Astrocyte of the spinal cord (primary cell): ENCODE measurements around the gene RAD23B.
A peak's percentile ranks its signal among the peaks of the same experiment; 100 is the strongest.

Experiments
- DNase-seq: peaks from one replicate; pipeline ENCODE4 v3.0.0; 2011; ENCODE audit warnings: low read depth, low spot score
- H3K4me3 ChIP-seq: 2 replicates; pipeline ENCODE4 v1.5.1; 2011; ENCODE audit warnings: low read depth, mild to moderate bottlenecking, low read length, moderate library complexity
- CTCF ChIP-seq: IDR thresholded peaks from 2 replicates; pipeline ENCODE4 v1.5.1; 2012; ENCODE audit warnings: low read depth, mild to moderate bottlenecking, low read length, inconsistent platforms
- in situ Hi-C: cut with HindIII; loops from 2 replicates; pipeline ENCODE4 v1.10.0; 2017; ENCODE audit warnings: low sequenced_read_pairs

The RAD23B gene

GRCh38 chr9:107306308-107306707 lies 23.2 kb downstream of the RAD23B start:
- no peak overlapping the region for H3K4me3 ChIP-seq
- in situ Hi-C loops: no loop called here
- no peak for TF ChIP-seq CTCF
- DNase-seq: no peak

GRCh38 chr9:107307331-107307730 lies 24.3 kb downstream of the RAD23B start:
- in situ Hi-C loops: no loop called here
- no peak for TF ChIP-seq CTCF
- DNase-seq: no peak
- H3K4me3 ChIP-seq: no peak overlapping the region

GRCh38 chr9:107308461-107308860 lies 25.4 kb downstream of the RAD23B start:
- in situ Hi-C loops: no loop called here
- DNase-seq: no peak
- no peak overlapping the region for H3K4me3 ChIP-seq
- no peak for TF ChIP-seq CTCF

- DNase-seq: peak; percentile 39
- no peak for TF ChIP-seq CTCF
- in situ Hi-C loops: no loop called here
- H3K4me3 ChIP-seq: no peak overlapping the region
Measured at GRCh38 chr9:107309271-107309670, 26.2 kb downstream of the RAD23B start.

GRCh38 chr9:107312376-107313050 lies 29.4 kb downstream of the RAD23B start:
- TF ChIP-seq CTCF: no peak
- no peak overlapping the region for H3K4me3 ChIP-seq
- DNase-seq: no peak
- in situ Hi-C loops: no loop called here

GRCh38 chr9:107313555-107314096 lies 30.5 kb downstream of the RAD23B start:
- no peak for DNase-seq
- no peak overlapping the region for H3K4me3 ChIP-seq
- in situ Hi-C loops: no loop called here
- no peak for TF ChIP-seq CTCF
